Uterus (tissue), 4 donors: ENCODE measurements around the gene PTK7. TPM values are rescaled to one million over a fixed set of nuclear protein-coding genes. Genes with fewer than 3 reads are reported as not detected.

Experiments used
- DNase-seq, 2 donors: peaks; one replicate each; pipeline ENCODE4 v3.0.0-alpha.2; 2019 to 2020
- H3K27ac ChIP-seq, 2 donors: fragments of 200-600 bp; sonication (generic); 1 replicate in 1 of 2; 2 replicates in 1 of 2; pipeline ENCODE4 v1.5.1; 2016 to 2018
- H3K27me3 ChIP-seq, 2 donors: fragments of 200-600 bp; sonication (generic); one replicate each; pipeline ENCODE4 v1.5.1; 2018 to 2019; ENCODE audit warnings: control low read depth in 1 of 2
- H3K36me3 ChIP-seq, 2 donors: fragments of 200-600 bp; sonication (generic); one replicate each; pipeline ENCODE4 v1.5.1; 2019; ENCODE audit warnings: control low read depth in 1 of 2
- H3K4me1 ChIP-seq, 2 donors: fragments of 200-600 bp; sonication (generic); one replicate each; pipeline ENCODE4 v1.5.1; 2018 to 2019; ENCODE audit warnings: control low read depth in 1 of 2
- H3K4me3 ChIP-seq, 2 donors: fragments of 200-600 bp; sonication (generic); 1 replicate in 1 of 2; 2 replicates in 1 of 2; pipeline ENCODE4 v1.5.1; 2018 to 2019; ENCODE audit warnings: mild to moderate bottlenecking in 1 of 2
- H3K9me3 ChIP-seq, 2 donors: fragments of 200-600 bp; sonication (generic); one replicate each; pipeline ENCODE4 v1.5.1; 2019; ENCODE audit warnings: control low read depth in 1 of 2
- POLR2A ChIP-seq, 2 donors: fragments of 450-650 bp; IDR thresholded peaks; one replicate each; pipeline ENCODE4 v1.6.1; 2016; ENCODE audit warnings: antibody characterized with exemption in 2 of 2, mild to moderate bottlenecking in 1 of 2, moderate library complexity in 1 of 2
- intact Hi-C: fragments of 100-400 bp; cut with DNase I; formaldehyde crosslinking; loops from one replicate; pipeline ENCODE4 v1.15.1; 2023; ENCODE audit warnings: low total_unique reads
- total RNA-seq, 4 donors: library from RNA; depleted of rRNA in 3 of 4; stranded (reverse); fragments of >200 nt in 3 of 4; gene quantifications; one replicate each; pipeline versions ENCODE4 v1.1.0 to v1.2.4, GENCODE V29; 2014 to 2023
- TF ChIP-seq, protein P1 (sequence below), 4 experiments: fragments of 200-600 bp in 2 of 4; fragments of 450-650 bp in 2 of 4; sonication (generic) in 2 of 4; IDR thresholded peaks; one replicate each; pipeline ENCODE4 v1.5.1; 2016 to 2019; ENCODE audit warnings: antibody characterized with exemption in 4 of 4, mild to moderate bottlenecking in 2 of 4, moderate library complexity in 1 of 4
- donor health status: DM: yes; HTN: yes; CAD: no.

PTK7 gene
- total RNA-seq, 4 donors from 2014 or later = 53.8 to 247 (median 153) TPM

DNA sequence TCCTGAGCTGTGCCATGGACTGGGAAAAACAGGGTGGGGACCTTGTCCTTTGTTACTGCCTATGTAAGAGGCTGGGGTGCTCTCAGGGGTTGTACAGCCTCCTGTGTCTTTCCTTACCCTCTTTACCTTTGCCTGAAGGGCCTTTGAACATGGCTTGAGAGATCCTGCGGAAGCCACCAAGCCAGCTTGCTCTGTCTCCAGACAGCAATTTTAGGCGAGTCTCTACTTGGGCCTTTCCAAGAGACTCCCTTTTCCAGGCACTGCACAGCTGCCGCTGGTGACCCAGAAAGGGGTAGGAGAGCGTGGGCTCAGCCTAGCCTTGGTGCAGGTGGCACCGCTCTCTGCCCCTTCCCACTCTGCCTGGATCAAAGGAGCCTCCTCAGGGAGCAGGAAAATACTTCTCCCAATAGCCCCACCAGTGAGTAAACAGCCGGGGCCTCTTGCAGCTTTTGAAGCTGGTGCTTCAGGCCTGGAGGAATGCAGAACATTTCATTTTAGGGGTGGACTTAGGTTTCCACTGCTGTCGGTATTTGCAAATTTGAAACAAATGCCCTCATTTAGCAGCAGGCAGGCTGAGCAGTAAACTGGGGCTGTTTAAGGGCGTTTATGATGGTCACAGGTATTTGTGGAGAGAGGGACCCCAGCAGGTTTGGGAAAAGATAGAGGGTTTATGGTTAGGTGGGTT lies 13.9 kb downstream of the PTK7 start:
- intact Hi-C loops = no loop called here
- no peak overlapping the region for H3K4me3 ChIP-seq
- no peaks in the 10 kb centered on the region for H3K27me3 ChIP-seq
- H3K4me1 ChIP-seq = peaks cover 0 to 5% of the 10 kb centered on the region in 2 donors
- H3K36me3 ChIP-seq = no peaks in the 10 kb centered on the region
- H3K27ac ChIP-seq = peak overlapping the region; percentile 83
- no peak for DNase-seq
- TF ChIP-seq, protein P1, sequence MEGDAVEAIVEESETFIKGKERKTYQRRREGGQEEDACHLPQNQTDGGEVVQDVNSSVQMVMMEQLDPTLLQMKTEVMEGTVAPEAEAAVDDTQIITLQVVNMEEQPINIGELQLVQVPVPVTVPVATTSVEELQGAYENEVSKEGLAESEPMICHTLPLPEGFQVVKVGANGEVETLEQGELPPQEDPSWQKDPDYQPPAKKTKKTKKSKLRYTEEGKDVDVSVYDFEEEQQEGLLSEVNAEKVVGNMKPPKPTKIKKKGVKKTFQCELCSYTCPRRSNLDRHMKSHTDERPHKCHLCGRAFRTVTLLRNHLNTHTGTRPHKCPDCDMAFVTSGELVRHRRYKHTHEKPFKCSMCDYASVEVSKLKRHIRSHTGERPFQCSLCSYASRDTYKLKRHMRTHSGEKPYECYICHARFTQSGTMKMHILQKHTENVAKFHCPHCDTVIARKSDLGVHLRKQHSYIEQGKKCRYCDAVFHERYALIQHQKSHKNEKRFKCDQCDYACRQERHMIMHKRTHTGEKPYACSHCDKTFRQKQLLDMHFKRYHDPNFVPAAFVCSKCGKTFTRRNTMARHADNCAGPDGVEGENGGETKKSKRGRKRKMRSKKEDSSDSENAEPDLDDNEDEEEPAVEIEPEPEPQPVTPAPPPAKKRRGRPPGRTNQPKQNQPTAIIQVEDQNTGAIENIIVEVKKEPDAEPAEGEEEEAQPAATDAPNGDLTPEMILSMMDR (IDR thresholded peaks at IDR 0.05) = no peak
- TF ChIP-seq POLR2A (IDR thresholded peaks at IDR 0.05) = no peak
- no peaks in the 10 kb centered on the region for H3K9me3 ChIP-seq

DNA sequence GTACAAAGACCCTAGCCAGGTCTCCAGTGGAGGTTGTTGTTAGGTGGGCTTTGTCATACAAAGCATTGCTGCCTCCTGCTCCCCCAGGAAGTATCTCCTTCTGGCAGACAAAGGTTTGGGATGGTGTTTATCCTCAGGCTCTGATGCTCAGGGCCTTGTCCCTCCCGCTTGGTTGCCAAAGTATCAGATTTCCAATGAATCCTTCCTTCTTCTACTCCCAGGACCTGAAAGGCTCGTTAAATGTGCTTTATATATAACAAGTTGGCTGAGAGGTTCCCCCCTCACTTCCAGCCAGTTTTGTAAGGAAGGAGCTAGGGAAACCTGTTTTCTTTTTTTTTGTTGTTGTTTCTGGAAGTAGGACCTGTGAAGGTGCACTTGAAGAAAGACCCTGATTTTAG lies 14.4 kb downstream of the PTK7 start:
- H3K4me1 ChIP-seq = peaks cover 0 to 5% of the 10 kb centered on the region in 2 donors
- intact Hi-C loops = no loop called here
- DNase-seq = peak in 1 of 2 donors; percentile 44

DNA sequence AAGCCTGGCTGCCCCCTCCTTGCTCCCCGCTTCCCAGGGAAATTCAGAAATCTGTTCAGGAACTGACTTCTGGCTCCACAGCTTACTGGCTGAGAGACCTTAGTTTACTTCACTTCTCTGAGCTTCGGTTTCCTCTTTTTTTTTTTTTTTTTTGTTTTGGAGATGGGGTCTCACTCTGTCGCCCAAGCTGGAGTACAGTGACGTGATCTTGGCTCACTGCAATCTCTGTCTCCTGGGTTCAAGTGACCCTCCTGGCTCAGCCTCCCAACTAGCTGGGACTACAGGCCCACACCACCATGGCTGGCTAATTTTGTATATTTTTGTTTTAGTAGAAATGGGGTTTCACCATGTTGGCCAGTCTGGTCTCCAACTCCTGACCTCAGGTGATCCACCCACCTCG lies 14.9 kb downstream of the PTK7 start:
- peak overlapping the region; percentile 83 for H3K27ac ChIP-seq
- TF ChIP-seq, protein P1 (IDR thresholded peaks at IDR 0.05) = no peak
- no peak for TF ChIP-seq POLR2A (IDR thresholded peaks at IDR 0.05)
- no peaks in the 10 kb centered on the region for H3K27me3 ChIP-seq
- no peaks in the 10 kb centered on the region for H3K9me3 ChIP-seq
- intact Hi-C loops = no loop called here
- no peak overlapping the region for H3K4me3 ChIP-seq
- no peak for DNase-seq
- no peaks in the 10 kb centered on the region for H3K36me3 ChIP-seq
- H3K4me1 ChIP-seq = peaks cover 0 to 8% of the 10 kb centered on the region in 2 donors

More for the DNA sequence above, 14.4 kb downstream of the PTK7 start:
- no peak overlapping the region for H3K4me3 ChIP-seq
- H3K27me3 ChIP-seq = no peaks in the 10 kb centered on the region
- no peaks in the 10 kb centered on the region for H3K9me3 ChIP-seq
- no peaks in the 10 kb centered on the region for H3K36me3 ChIP-seq
- H3K27ac ChIP-seq = peak overlapping the region; percentile 83
- TF ChIP-seq, protein P1 (IDR thresholded peaks at IDR 0.05) = no peak
- no peak for TF ChIP-seq POLR2A (IDR thresholded peaks at IDR 0.05)

DNA sequence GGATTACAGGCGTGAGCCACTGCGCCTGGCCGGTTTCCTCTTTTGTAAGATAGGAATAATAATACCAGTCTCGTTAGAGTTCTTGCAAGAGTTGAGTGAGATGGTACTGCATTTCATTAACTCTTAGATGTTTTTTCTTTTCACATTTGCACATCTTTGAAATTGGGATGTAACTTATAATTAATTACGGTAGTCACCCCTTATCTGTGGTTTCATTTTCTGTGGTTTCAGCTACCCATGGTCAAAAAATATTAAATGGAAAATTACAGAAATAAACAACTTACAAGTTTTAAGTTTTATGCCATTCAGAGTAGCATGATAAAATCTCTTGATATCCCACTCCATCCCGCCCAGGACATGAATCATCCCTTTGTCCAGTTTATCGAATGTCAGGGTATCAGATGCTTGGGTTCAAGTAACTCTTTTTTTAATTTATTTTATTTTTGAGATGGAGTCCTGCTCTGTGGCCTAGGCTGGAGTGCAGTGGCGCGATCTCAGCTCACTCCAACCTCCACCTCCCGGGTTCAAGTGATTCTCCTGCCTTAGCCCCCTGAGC lies 15.4 kb downstream of the PTK7 start:
- no peaks in the 10 kb centered on the region for H3K36me3 ChIP-seq
- intact Hi-C loops = no loop called here
- no peak for TF ChIP-seq POLR2A (IDR thresholded peaks at IDR 0.05)
- TF ChIP-seq, protein P1 (IDR thresholded peaks at IDR 0.05) = no peak
- DNase-seq = no peak
- H3K4me1 ChIP-seq = peaks cover 0 to 13% of the 10 kb centered on the region in 2 donors
- peak overlapping the region; percentile 83 for H3K27ac ChIP-seq
- no peak overlapping the region for H3K4me3 ChIP-seq
- H3K9me3 ChIP-seq = no peaks in the 10 kb centered on the region
- H3K27me3 ChIP-seq = no peaks in the 10 kb centered on the region

DNA sequence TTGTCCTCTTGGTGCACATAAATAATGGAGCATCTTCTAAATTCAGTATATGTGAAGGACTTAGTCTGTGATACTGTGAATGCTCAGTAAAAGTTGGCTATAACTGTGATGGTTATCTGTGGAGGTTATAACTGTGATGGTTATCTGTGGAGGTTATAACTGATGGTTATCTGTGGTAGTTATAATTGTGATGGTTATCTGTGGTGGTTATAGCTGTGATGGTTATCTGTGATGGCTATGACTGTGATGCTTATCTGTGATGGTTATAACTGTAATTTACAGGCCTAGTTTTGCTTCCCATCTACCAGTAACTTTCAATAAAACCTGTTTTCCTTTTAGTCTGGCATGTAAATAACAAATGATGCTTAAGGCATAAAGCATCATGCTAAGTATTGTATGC lies 16.5 kb downstream of the PTK7 start:
- no peak overlapping the region for H3K4me3 ChIP-seq
- H3K9me3 ChIP-seq = no peaks in the 10 kb centered on the region
- peak overlapping the region; percentile 83 for H3K27ac ChIP-seq
- no peaks in the 10 kb centered on the region for H3K27me3 ChIP-seq
- H3K36me3 ChIP-seq = no peaks in the 10 kb centered on the region
- intact Hi-C loops = no loop called here
- DNase-seq = no peak
- no peak for TF ChIP-seq POLR2A (IDR thresholded peaks at IDR 0.05)
- TF ChIP-seq, protein P1 (IDR thresholded peaks at IDR 0.05) = no peak
- peaks cover 0 to 22% of the 10 kb centered on the region in 2 donors for H3K4me1 ChIP-seq
